K562 (cell line): Measurements from ENCODE around the gene PRKX. TPM values are rescaled to one million over a fixed set of nuclear protein-coding genes. Genes with fewer than 3 reads are reported as not detected.

ENCODE experiments used
- CBFB ChIP-seq: sonication (generic); formaldehyde crosslinking; IDR thresholded peaks from 2 replicates; pipeline ENCODE4 v1.4.0; 2020; ENCODE audit warnings: mild to moderate bottlenecking, missing genetic modification reagents
- CREB3L1 ChIP-seq: fragments of 450-650 bp; IDR thresholded peaks from 2 replicates; pipeline ENCODE4 v1.6.1; 2014; ENCODE audit warnings: low read depth, mild to moderate bottlenecking, moderate library complexity, borderline replicate concordance
- DMBX1 ChIP-seq: fragments of 250-450 bp; sonication (Bioruptor Pico); IDR thresholded peaks from 2 replicates; pipeline ENCODE4 v1.8.0; 2022; ENCODE audit warnings: inconsistent platforms, mild to moderate bottlenecking, moderate library complexity, borderline replicate concordance
- FOXA1 ChIP-seq: fragments of 450-650 bp; IDR thresholded peaks from 2 replicates; pipeline ENCODE4 v1.6.1; 2016; ENCODE audit warnings: mild to moderate bottlenecking, borderline replicate concordance
- JUND ChIP-seq, 2 experiments: IDR thresholded peaks; 2 replicates in 1 of 2; 3 replicates in 1 of 2; pipeline ENCODE4 v1.6.1; 2011; ENCODE audit warnings: borderline replicate concordance in 2 of 2, low read depth in 2 of 2, low read length in 2 of 2, improper control_type of control experiment in 1 of 2, missing biosample characterization in 1 of 2, missing genetic modification characterization in 1 of 2, missing genetic modification reagents in 1 of 2
- KAT8 ChIP-seq: fragments of 450-650 bp; IDR thresholded peaks from 2 replicates; pipeline ENCODE4 v1.6.1; 2016; ENCODE audit warnings: low read depth, mild to moderate bottlenecking
- L3MBTL2 ChIP-seq: fragments of 450-650 bp; IDR thresholded peaks from 2 replicates; pipeline ENCODE4 v1.6.1; 2016; ENCODE audit warnings: mild to moderate bottlenecking, moderate library complexity
- MEF2D ChIP-seq: conservative IDR thresholded peaks from 2 replicates; pipeline ENCODE4 v1.6.1; 2016; ENCODE audit warnings: low read depth, missing genetic modification characterization, missing compliant biosample characterization
- MYC ChIP-seq, 2 experiments: fragments of 250-450 bp in 1 of 2; sonication (Bioruptor Pico) in 1 of 2; IDR thresholded peaks; 2 replicates each; pipeline versions ENCODE4 v1.5.1 to v1.6.1; 2012 to 2021; ENCODE audit warnings: low read depth in 2 of 2, borderline replicate concordance in 1 of 2, improper control_type of control experiment in 1 of 2, low read length in 1 of 2, mild to moderate bottlenecking in 1 of 2, moderate library complexity in 1 of 2
- NCOA2 ChIP-seq, 2 experiments: fragments of 450-650 bp; IDR thresholded peaks; 2 replicates each; pipeline ENCODE4 v1.6.1; 2018; ENCODE audit warnings: mild to moderate bottlenecking in 2 of 2, moderate library complexity in 1 of 2; ENCODE audit not compliant: partially characterized antibody in 2 of 2
- PKNOX1 ChIP-seq: fragments of 450-650 bp; IDR thresholded peaks from 2 replicates; pipeline ENCODE4 v1.6.1; 2016
- SRF ChIP-seq, 2 experiments: fragments of 250-450, 450-650 bp in 1 of 2; sonication (Bioruptor Pico) in 1 of 2; sonication (generic) in 1 of 2; formaldehyde crosslinking; IDR thresholded peaks; 2 replicates each; pipeline versions ENCODE4 v1.5.0 to v1.5.1; 2020 to 2022; ENCODE audit warnings: mild to moderate bottlenecking in 1 of 2, missing genetic modification reagents in 1 of 2
- THRAP3 ChIP-seq: fragments of 450-650 bp; IDR thresholded peaks from 2 replicates; pipeline ENCODE4 v1.6.1; 2016; ENCODE audit warnings: mild to moderate bottlenecking, inconsistent platforms, borderline replicate concordance
- TRIM24 ChIP-seq, 2 experiments: fragments of 450-650 bp; IDR thresholded peaks; 2 replicates each; pipeline ENCODE4 v1.6.1; 2016
- ZKSCAN3 ChIP-seq: fragments of 250-450 bp; sonication (Bioruptor Pico); IDR thresholded peaks from 2 replicates; pipeline ENCODE4 v1.4.0; 2020
- polyA plus RNA-seq, 8 experiments: library from polyadenylated mRNA; depleted of rRNA in 4 of 8; stranded (reverse) in 5 of 8; unstranded in 3 of 8; fragments of >200 nt; fragmentation: Nextera tagmentation in 2 of 8; fragmentation: Illumina TruSeq in 1 of 8; extraction: Ambion mirVana in 2 of 8; extraction: Trizol in 1 of 8; gene quantifications; 2 replicates each; pipeline versions ENCODE4 v1.2.1 to v1.2.3, GENCODE V29; 2011 to 2014; ENCODE audit warnings: inconsistent platforms in 1 of 8, missing spikeins in 1 of 8
- total RNA-seq, 7 experiments: library from RNA; depleted of rRNA in 6 of 7; stranded (reverse); fragments of >200 nt in 6 of 7; fragmentation: Illumina TruSeq in 2 of 7; extraction: Trizol in 2 of 7; gene quantifications; 2 replicates each; pipeline versions ENCODE4 v1.2.1 to v1.2.3, GENCODE V29; 2011 to 2021; ENCODE audit warnings: low replicate concordance in 1 of 7
- TF ChIP-seq, protein P1 (sequence below): IDR thresholded peaks from 2 replicates; pipeline ENCODE4 v1.6.1; 2014; ENCODE audit warnings: antibody characterized with exemption

PRKX gene
- total and polyA plus RNA-seq, 9 of the 15 experiments (the other 6 are each of a cell fraction or from before 2014, with no cell fraction given) = 3.3 to 29.4 (median 23.7) TPM

DNA sequence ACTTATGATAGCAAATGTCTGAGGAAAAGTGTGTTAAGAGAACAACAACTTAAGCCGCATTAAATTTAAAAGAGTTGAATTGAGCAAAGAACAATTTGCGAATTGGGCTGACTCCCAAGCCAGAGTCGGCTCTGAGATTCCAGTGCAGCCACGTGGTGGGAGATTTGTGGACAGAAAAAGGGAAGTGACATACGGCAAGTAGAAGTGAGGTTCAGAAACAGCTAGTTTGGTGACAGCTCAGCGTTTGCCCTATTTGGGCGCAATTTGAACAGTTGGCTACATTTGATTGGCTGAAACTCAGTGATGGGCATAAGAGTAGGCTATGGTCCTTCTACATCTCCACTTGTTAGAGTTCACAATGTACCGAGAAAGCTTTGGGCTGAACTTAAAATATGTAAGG, 124.0 kb downstream of the PRKX start (continued):
- TF ChIP-seq MYC (IDR thresholded peaks at IDR 0.05; ENCODE audit: low read depth, low read length) = peak; percentile 62
- TF ChIP-seq MYC (CRISPR knock-in tag; IDR thresholded peaks at IDR 0.05; ENCODE audit: borderline replicate concordance, low read depth) = no peak
- TF ChIP-seq ZKSCAN3 (CRISPR knock-in tag) = no peak
- no peak for TF ChIP-seq FOXA1
- peak; percentile 21; the same call in 1 of the 2 replicates for TF ChIP-seq PKNOX1
- TF ChIP-seq KAT8 = no peak
- TF ChIP-seq CBFB = no peak
- peak in 1 of 2 experiments; percentile 82; a peak in 2 of 4 replicates for TF ChIP-seq SRF (CRISPR knock-in tag; IDR thresholded peaks at IDR 0.05)
- TF ChIP-seq CREB3L1 = no peak
- TF ChIP-seq, protein P1, sequence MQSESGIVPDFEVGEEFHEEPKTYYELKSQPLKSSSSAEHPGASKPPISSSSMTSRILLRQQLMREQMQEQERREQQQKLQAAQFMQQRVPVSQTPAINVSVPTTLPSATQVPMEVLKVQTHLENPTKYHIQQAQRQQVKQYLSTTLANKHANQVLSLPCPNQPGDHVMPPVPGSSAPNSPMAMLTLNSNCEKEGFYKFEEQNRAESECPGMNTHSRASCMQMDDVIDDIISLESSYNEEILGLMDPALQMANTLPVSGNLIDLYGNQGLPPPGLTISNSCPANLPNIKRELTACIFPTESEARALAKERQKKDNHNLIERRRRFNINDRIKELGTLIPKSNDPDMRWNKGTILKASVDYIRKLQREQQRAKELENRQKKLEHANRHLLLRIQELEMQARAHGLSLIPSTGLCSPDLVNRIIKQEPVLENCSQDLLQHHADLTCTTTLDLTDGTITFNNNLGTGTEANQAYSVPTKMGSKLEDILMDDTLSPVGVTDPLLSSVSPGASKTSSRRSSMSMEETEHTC = no peak
- TF ChIP-seq THRAP3 = no peak
- no peak for TF ChIP-seq DMBX1 (CRISPR knock-in tag)
- TF ChIP-seq MEF2D (tag) = no peak
- peak; percentile 44; the same call in 1 of the 2 replicates for TF ChIP-seq L3MBTL2
- TF ChIP-seq NCOA2 (IDR thresholded peaks at IDR 0.05; ENCODE audit: partially characterized antibody in 2 of 2) = no peak
- TF ChIP-seq JUND (IDR thresholded peaks at IDR 0.05; ENCODE audit: borderline replicate concordance, low read depth, low read length) = no peak
- no peak for TF ChIP-seq JUND (tag; IDR thresholded peaks at IDR 0.05; ENCODE audit: borderline replicate concordance, low read depth, low read length)
- no peak for TF ChIP-seq TRIM24 (IDR thresholded peaks at IDR 0.05)
